ENCODE measurements around the gene KLK8. TPM values are rescaled to one million over a fixed set of nuclear protein-coding genes. Genes with fewer than 3 reads are reported as not detected.

Gene KLK8
- total and polyA plus RNA-seq, 2 experiments from 2014 or later = 4.9 to 14.6 TPM

GRCh38 chr19:50952910-50953309, 48.5 kb downstream of the KLK8 start, which contains the start of gene KLK5:
Gene KLK5 (minus strand): TSS chr19:50953038. CDS start chr19:50952657, 381 bp downstream.
- peaks cover 8% of the 10 kb centered on the region for H3K27me3 Mint-ChIP-seq (ENCODE audit: insufficient read depth, low read depth, poor library complexity)
- DNase-seq (ENCODE audit: low spot score) = peak; percentile 37

More at GRCh38 chr19:50952910-50953309, 48.5 kb downstream of the KLK8 start, which contains the start of gene KLK5:
- H3K4me1 ChIP-seq (ENCODE audit: insufficient read depth) = peaks cover 9% of the 10 kb centered on the region; the same call in 1 of the 2 replicates
- H3K36me3 ChIP-seq (ENCODE audit: insufficient read depth) = no peaks in the 10 kb centered on the region
- H3K27me3 ChIP-seq (ENCODE audit: insufficient read depth) = no peaks in the 10 kb centered on the region
- no peaks in the 10 kb centered on the region for H3K9me2 ChIP-seq (ENCODE audit: insufficient read depth)
- peak; percentile 83 for ATAC-seq
- TF ChIP-seq EZH2 (IDR thresholded peaks at IDR 0.05; ENCODE audit: low read depth, unreplicated experiment) (no peak), ZNF331 (CRISPR knock-in tag; IDR thresholded peaks at IDR 0.05; ENCODE audit: low read depth) (no peak), EZH2phosphoT487 (IDR thresholded peaks at IDR 0.05; ENCODE audit: unreplicated experiment) (no peak), ZNF114 (CRISPR knock-in tag; IDR thresholded peaks at IDR 0.05) (no peak), REST (IDR thresholded peaks at IDR 0.05; ENCODE audit: unreplicated experiment) (no peak), STAT1 (IDR thresholded peaks at IDR 0.05; ENCODE audit: unreplicated experiment) (no peak), CREB1 (CRISPR knock-in tag; IDR thresholded peaks at IDR 0.05; ENCODE audit: low read depth) (no peak), ETS1 (IDR thresholded peaks at IDR 0.05) (no peak), ZNF462 (CRISPR knock-in tag; IDR thresholded peaks at IDR 0.05) (no peak), CTCF (conservative IDR thresholded peaks at IDR 0.05; ENCODE audit: low read depth in 2 of 2) (no peak), POLR2AphosphoS5 (IDR thresholded peaks at IDR 0.05; ENCODE audit: low read depth) (no peak), JUNB (IDR thresholded peaks at IDR 0.05; ENCODE audit: unreplicated experiment) (no peak), NANOG (IDR thresholded peaks at IDR 0.05; ENCODE audit: borderline replicate concordance) (no peak)
- H3K79me2 ChIP-seq (replicated peaks; ENCODE audit: insufficient read depth) = no peaks in the 10 kb centered on the region
- no peak within 1 kb of the TSS; the same call in 1 of the 2 replicates for H3K27ac Mint-ChIP-seq
- no peaks in the 10 kb centered on the region for H4K20me1 ChIP-seq (replicated peaks; ENCODE audit: insufficient read depth)
- H3K36me3 Mint-ChIP-seq (ENCODE audit: low read depth) = no peaks in the 10 kb centered on the region; the same call in 2 of the 3 replicates
- H3K27ac ChIP-seq (ENCODE audit: low read depth) = no peak within 1 kb of the TSS
- peaks cover 8% of the 10 kb centered on the region for H3K4me1 Mint-ChIP-seq
- H3K4me2 ChIP-seq = no peak within 1 kb of the TSS
- no peaks in the 10 kb centered on the region for H3F3A ChIP-seq (replicated peaks; ENCODE audit: low read depth)
- no peak within 1 kb of the TSS for H3K4me3 ChIP-seq
- H3K9me3 Mint-ChIP-seq = peaks cover 7% of the 10 kb centered on the region; the same call in 1 of the 3 replicates
- no peak within 1 kb of the TSS for H3K4me3 Mint-ChIP-seq
- H2AFZ ChIP-seq = peak within 1 kb of the TSS; percentile 95

All from GM23338 (cell line).